Retinal pigment epithelial cell (primary cell): ENCODE results near the gene BPIFB1.

ENCODE experiments used
- DNase-seq: peaks from one replicate; pipeline ENCODE4 v3.0.0-alpha.2; 2010; ENCODE audit warnings: low read depth
- H3K4me3 ChIP-seq: 2 replicates; pipeline ENCODE4 v1.5.1; 2011; ENCODE audit warnings: mild to moderate bottlenecking, low read length, control low read depth, moderate library complexity
- TF ChIP-seq, protein P1 (sequence below): conservative IDR thresholded peaks from 2 replicates; pipeline ENCODE4 v1.5.1; 2011; ENCODE audit warnings: low read depth, low read length, control low read depth, inconsistent platforms

Gene BPIFB1

DNA sequence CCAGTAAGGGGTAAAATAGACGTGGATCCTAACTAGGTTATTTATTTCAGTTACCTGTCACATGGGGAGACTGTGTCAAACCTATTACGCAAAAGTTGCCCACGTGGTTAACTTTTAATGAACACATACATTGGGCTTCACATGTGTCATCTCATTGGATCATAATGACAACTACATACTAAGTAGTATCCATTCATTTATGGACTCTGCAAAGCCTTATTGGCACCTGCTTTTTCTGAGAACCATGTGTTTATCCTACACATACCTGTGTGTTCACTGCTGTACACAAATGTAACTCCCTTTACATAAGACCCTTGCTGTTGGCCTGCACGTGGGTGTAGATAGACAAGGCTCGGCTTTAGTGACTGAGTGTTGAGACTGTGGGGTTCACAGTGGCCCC lies 42.1 kb upstream of the BPIFB1 start:
- no peak for DNase-seq
- TF ChIP-seq, protein P1, sequence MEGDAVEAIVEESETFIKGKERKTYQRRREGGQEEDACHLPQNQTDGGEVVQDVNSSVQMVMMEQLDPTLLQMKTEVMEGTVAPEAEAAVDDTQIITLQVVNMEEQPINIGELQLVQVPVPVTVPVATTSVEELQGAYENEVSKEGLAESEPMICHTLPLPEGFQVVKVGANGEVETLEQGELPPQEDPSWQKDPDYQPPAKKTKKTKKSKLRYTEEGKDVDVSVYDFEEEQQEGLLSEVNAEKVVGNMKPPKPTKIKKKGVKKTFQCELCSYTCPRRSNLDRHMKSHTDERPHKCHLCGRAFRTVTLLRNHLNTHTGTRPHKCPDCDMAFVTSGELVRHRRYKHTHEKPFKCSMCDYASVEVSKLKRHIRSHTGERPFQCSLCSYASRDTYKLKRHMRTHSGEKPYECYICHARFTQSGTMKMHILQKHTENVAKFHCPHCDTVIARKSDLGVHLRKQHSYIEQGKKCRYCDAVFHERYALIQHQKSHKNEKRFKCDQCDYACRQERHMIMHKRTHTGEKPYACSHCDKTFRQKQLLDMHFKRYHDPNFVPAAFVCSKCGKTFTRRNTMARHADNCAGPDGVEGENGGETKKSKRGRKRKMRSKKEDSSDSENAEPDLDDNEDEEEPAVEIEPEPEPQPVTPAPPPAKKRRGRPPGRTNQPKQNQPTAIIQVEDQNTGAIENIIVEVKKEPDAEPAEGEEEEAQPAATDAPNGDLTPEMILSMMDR, result no peak
- no peak overlapping the region for H3K4me3 ChIP-seq

DNA sequence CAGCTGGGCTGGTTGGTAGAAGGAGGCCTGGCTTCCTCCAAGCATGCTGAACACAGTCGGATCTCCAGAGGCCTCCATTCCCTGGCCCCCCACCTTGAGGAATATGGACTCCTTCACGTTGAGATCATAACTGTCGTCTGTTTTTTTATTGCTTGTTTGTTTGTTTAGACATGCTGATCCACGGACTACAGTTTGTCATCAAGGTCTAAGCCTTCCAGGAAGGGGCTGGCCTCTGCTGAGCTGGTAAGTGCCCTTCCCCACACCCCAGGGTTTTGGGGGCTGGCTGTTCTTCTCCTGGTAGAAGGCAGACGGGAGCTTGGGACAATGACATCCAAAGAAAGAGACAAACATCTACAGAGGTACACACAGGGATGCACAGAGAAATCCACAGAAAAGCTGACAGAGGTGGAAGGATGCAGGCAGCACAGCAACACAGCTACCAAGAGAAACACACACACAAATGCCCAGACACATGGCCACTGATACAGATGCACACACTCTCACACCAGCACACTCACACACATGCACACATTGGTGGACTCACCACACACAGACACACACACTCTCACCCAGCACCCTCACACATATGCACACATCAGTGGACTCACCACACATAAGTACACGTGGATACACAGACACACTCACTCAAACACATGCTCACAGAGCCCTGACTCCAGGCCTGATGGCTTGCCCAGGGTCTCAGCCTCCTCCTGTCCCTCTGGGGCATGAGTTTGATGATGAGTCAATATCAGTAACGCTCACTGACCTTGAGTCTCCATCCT lies 40.5 kb upstream of the BPIFB1 start:
- DNase-seq, result no peak
- no peak overlapping the region for H3K4me3 ChIP-seq
- TF ChIP-seq, protein P1, result no peak

DNA sequence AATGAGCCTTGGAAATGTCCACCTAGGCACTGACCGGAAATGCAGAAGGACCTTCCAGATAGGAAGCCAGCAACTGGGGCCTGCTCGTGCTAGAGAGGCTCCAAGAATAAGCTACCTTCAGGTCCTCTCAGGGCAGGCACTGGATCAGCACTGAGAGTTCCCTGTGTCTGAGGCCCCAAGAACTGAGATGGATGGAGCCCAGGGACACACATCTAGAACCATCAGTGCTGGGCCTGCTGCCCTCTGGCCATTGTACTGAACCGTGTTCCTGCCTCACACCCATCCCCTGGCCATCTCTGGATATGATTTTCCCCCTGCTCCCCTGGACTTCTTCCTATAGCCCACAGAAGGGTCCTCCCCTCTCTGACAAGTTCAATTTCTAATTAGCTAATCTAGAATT lies 36.9 kb upstream of the BPIFB1 start:
- TF ChIP-seq, protein P1, result no peak
- H3K4me3 ChIP-seq, result no peak overlapping the region
- DNase-seq, result no peak

DNA sequence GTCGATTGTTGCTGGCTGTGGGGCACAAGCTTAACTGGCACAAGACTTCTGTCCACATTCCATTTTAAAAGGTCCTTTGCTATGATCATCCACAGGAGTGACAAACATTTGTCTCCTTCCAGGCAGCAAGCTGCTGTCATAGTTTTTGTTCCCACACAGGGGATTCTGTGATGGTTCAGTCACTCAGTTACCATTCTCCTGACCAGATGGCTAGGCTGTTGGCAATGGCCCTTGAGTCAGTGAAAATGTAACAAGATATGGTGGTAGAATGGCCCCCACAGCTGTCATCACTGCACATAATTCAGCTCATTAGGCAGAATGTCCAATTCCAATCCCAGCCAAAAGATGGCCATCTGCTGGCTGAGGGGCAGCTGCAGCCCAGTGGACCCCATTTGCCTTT lies 33.6 kb upstream of the BPIFB1 start:
- TF ChIP-seq, protein P1, result no peak
- no peak overlapping the region for H3K4me3 ChIP-seq
- no peak for DNase-seq

DNA sequence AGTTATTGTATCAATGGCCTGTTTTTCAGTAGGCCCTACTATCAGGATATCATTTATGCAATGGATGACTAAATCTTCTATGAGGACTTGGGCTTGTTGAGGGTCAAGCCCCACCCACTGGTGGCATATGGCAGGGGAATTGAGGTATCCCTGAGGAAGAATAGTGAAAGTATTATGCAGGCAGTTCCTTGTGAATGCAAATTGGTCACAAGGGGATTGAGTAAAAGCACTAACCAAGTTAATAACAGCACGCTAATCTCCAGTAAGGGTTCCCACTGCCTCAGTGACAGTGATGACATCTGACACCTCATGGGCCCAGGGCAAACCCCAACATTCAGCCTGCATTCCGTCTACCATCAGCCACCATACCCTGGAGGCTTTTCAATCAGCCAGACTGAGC lies 32.3 kb upstream of the BPIFB1 start:
- no peak overlapping the region for H3K4me3 ChIP-seq
- no peak for DNase-seq
- TF ChIP-seq, protein P1, result no peak

DNA sequence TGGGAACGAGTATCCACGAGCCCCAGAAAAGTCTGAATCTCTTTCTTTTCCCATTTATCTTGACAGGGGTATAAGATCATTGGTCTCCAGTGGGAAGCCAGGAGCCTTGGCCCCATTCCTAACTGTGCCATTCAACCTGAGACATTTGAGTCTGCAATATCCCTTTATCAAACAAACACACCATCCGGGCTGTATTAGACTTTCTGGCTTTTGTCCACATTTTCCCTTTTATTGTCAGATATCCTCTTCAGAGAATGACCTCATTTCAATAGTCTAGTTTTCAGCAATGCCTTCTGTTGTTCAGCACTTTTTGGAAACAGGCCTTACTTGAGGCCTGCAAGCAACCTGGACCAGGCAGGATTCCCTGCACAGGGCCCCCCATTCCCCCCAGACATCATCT lies 31.5 kb upstream of the BPIFB1 start:
- H3K4me3 ChIP-seq, result no peak overlapping the region
- TF ChIP-seq, protein P1, result no peak
- DNase-seq, result no peak

DNA sequence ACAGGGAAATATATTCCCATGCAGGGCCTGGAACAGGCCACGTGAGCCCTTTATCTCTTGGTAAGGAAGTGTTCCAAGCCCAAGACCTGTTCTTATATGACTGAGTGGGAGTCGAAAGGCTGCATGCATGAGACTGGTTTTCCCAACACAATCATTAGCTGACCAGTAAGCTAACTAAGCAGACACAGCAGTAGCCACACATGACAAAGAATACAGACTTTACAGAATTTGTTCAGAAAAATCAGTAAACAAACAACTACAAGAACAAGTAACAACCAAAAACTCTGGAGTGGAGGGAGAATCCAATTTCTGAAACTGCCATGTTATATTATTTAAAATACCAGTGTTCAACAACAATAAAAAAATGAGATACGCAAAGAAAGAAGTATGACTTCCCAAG lies 30.6 kb upstream of the BPIFB1 start:
- TF ChIP-seq, protein P1, result no peak
- DNase-seq, result no peak
- H3K4me3 ChIP-seq, result no peak overlapping the region
